GM19099 (cell line): ENCODE results near the gene UAP1L1.

Experiments used
- POLR2A ChIP-seq: IDR thresholded peaks from 3 replicates; pipeline ENCODE4 v1.6.1; 2011; ENCODE audit warnings: low read depth; ENCODE audit not compliant: insufficient read length; ENCODE audit errors: extremely low read depth

UAP1L1 gene

GRCh38 chr9:137086531-137087408 is 9.5 kb downstream of the UAP1L1 start, which contains the start of gene MAN1B1:
TSS of gene MAN1B1 (plus strand) at chr9:137086985. CDS start at chr9:137087000, 15 bp downstream.
- peak; percentile 69 for TF ChIP-seq POLR2A

- TF ChIP-seq POLR2A, result no peak
Measured at GRCh38 chr9:137087409-137087925, 10.2 kb downstream of the UAP1L1 start.

- TF ChIP-seq POLR2A, result no peak
Measured at GRCh38 chr9:137088121-137088520, 10.8 kb downstream of the UAP1L1 start.

GRCh38 chr9:137089232-137089947 is 12.1 kb downstream of the UAP1L1 start:
- TF ChIP-seq POLR2A, result no peak

DNA sequence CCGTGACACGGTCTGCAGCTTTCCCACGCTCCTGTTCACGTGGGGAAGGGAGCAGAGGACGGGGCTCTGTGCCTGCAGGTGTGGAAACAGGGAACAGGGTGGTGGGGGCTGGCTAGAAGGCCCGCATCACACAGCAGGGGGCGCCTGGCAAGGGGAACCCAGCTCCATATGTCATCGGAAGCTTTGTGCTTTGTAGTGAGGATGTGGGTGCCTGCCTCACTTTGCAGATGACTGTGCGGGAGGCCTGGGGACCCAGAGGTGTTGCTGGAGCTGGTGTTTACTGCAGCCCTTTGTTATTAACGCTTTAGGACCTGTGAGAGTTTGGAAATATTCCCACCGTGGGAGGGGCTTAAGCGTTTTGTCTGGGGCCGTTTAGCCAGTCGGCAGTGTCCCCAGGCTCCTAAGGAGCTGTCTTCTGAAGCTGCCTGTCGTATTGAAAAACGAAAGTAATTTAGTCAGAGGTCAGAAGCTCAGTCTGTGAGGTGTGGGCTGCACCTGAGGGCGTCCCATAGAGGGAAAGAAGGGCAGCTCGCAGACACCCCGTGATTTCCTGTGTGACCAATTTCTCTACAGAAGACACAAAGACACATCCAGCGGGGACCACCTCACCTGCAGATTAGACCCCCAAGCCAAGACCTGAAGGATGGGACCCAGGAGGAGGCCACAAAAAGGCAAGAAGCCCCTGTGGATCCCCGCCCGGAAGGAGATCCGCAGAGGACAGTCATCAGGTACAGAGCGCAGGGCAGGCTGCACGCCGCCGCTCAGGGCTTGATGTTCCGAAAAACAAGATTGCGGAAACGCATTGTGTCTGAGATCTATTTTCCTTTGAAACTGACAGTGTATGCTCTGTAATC is 18.6 kb downstream of the UAP1L1 start:
- peak; percentile 43 for TF ChIP-seq POLR2A

DNA sequence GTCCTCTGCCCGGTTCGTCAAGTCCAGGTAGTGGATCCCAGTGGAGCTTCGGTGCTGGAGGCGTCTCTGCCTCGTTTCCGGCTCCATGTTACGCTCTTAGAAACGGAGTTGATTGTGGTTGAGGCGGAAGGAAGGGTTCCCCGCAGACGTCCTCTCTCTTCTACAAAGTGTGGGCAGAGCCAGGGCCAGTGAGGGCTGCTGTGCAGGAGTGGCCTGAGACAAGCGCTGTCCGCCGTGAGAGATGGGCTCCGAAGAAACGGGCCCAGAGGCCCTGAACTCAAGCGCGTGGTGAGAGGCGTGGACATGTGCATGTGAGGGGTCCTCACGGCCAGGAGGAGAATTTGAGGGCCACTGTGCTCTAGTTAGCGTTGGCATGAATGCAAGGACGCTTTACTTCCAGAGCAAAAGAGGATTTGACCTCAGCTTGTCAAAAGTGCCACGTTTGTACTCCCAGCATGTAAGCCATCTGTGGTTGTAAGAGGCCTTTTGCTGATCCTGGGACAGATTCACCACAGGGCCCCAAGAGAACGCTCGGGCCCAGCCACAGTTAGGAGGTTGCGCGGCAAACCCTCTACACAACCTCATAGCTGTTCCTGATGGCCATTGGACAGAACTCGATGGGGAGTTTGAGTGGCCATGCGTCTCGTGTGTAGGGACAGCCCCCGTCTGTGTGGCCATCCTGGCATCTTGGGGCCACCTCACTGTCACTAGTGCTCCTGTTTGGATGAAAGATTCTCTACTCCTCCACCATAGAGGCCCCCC is 19.6 kb downstream of the UAP1L1 start:
- no peak for TF ChIP-seq POLR2A

DNA sequence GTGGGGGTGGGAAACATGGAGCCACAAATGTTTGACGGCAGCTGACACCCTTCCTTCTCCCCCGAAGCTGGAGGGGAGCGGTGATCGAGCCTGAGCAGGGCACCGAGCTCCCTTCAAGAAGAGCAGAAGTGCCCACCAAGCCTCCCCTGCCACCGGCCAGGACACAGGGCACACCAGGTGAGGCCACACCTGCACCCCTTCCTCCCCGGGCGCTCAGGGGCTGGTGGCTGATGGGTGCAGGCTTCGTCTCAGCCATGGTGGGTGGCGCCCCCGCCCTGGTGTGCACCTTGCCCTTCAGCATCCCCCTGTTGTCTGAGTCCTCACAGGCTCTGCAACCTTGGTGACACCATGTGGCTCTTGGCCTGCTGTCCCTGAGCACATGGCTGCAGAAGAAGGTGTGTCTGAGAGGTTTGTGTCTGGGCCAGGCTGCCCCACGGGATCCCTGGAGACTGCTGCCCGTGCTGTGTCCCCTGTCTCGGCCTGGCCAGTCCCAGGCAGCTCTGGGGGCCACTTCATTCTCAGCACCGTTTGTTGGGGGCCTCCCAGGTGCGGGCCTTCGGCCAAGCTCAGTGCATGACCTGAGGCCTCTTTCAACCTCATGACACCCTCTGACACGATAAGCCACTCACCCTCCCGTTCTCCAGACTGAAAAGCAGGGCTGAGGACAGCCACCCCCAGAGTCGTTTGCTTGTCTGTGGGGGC is 20.6 kb downstream of the UAP1L1 start:
- no peak for TF ChIP-seq POLR2A

DNA sequence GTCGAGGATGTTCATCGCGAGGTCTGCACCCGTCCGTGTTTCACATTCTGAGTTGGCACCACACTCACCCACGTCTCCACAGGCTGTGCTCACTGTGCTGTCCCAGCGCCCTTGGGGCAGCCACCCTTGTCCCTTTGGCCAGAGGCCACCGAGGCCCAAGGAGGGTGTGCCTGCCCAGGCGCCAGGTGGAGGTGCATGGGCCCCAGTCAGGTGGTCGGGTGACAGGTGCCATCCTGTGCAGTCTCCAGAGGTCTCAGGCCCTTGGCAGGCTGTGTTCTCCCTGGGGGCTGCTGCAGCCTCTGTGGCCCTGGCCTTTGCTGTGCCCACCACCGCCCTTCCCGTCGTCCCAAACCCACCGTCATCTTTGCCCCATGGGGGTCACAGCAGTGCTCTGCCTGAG is 21.9 kb downstream of the UAP1L1 start:
- no peak for TF ChIP-seq POLR2A

GRCh38 chr9:137103206-137103999 is 26.1 kb downstream of the UAP1L1 start:
- TF ChIP-seq POLR2A, result no peak

- no peak for TF ChIP-seq POLR2A
Measured at GRCh38 chr9:137105814-137106661, 28.7 kb downstream of the UAP1L1 start.

DNA sequence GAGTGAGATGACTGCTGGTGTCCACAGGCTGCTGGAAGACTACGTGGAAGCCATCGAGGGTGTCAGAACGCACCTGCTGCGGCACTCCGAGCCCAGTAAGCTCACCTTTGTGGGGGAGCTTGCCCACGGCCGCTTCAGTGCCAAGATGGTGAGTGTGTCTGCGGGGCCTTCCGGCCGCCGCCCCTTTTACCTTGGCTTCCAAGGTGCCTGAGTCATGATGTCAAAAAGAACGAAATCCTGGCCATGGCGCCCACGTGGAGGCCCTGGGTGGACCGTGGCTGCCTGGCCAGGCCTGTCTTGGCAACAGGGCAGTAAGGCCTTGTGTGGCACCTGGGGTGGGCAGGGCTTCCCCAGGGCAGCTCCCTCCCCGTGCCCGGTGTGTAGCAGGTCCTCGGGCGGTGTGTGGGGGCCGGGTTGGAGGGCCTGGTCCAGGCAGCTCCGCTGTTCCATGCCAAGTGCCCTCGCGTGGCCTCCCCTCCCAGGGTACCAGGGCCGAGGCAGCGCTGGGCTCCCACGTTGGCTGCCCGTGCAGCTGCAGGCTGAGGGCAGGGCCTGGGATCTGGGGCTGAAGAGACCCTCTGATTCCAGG is 29.4 kb downstream of the UAP1L1 start:
- TF ChIP-seq POLR2A, result no peak
